ENCODE results near the gene R3HDM4. TPM values are rescaled to one million over a fixed set of nuclear protein-coding genes. Genes with fewer than 3 reads are reported as not detected.
"Not testable (repeated sequence)": the region's sequence is repeated elsewhere in the genome, so short reads cannot be mapped to it uniquely, and the experiment has no call there.

R3HDM4 gene
- total and polyA plus RNA-seq, 10 of the 15 experiments (the other 5 are each of a cell fraction or from before 2014, with no cell fraction given) = 1.3 to 65.8 (median 27.7) TPM

DNA sequence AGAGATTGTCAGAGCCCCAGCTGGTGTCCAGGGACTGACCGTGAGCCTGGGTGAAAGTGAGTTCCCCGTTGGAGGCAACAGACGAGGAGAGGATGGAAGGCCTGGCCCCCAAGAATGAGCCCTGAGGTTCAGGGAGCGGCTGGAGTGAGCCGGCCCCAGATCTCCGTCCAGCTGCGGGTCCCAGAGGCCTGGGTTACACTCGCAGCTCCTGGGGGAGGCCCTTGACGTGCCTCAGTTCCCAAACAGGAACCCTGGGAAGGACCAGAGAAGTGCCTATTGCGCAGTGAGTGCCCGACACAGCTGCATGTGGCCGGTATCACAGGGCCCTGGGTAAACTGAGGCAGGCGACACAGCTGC lies 62.1 kb downstream of the R3HDM4 start (continued):
- TF ChIP-seq ETV6 (conservative IDR thresholded peaks at IDR 0.05 in 1 of 2, IDR thresholded peaks at IDR 0.05 in 1 of 2; ENCODE audit: borderline replicate concordance in 1 of 2, low read depth in 1 of 2) (no peak), ZNF207 (IDR thresholded peaks at IDR 0.05; ENCODE audit: borderline replicate concordance) (no peak), BHLHE40 (IDR thresholded peaks at IDR 0.05; ENCODE audit: borderline replicate concordance in 1 of 2, low read depth in 2 of 2, low read length in 1 of 2) (no peak), EZH2 (IDR thresholded peaks at IDR 0.05; ENCODE audit: borderline replicate concordance, control insufficient read depth, low read depth, low read length) (no peak), IRF4 (IDR thresholded peaks at IDR 0.05; ENCODE audit: low read depth, low read length) (no peak)

DNA sequence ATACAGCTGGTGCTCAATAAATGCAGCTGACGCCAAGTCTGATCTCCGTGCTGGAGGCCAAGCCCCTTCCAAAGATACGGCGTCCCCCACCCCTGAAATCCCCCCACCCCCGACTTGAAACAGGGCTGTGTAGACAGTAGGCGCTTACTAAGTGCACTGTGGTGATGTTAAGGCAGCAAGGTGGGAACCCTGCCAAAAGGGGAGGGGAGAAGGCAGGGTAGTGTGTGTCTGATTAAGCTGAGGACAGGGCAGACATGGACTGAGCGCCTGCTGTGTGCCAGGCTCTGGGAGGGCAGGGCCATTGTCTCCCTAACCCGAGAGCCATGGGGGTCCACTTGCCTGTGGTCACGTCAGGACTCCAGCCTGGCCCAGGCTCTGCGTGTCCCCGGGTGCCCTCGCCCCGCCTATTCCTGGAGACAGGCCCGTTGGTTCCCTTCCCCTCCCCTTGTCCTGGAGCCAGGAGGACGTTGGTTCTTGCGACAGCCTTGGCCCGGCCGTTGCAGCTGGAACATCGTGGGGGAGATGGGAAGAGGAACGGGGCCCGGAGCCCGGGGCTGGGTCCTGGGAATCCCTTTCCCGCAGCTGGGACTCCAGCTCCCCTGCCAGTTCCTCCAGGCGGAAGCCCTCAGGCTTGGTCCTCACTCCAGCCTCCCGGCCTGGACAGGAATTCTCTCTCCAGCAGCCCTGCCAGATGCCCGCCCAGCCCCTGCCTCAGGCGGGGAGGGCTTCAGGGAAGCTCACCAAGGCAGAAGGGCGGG lies 62.6 kb downstream of the R3HDM4 start:
- Histone ChIP-seq H3K4me3 (no peak overlapping the region), H3K4me1 (ENCODE audit: control insufficient read depth, insufficient read depth, low read length) (no peaks in the 10 kb centered on the region), H3K36me3 (ENCODE audit: control insufficient read depth in 2 of 2, insufficient read depth in 2 of 2, low read length in 1 of 2) (no peaks in the 10 kb centered on the region), H3K27me3 (replicated peaks in 1 of 2; ENCODE audit: control insufficient read depth in 2 of 2, insufficient read depth in 2 of 2, low read length in 1 of 2) (no peaks in the 10 kb centered on the region), H3K9ac (ENCODE audit: control insufficient read depth, insufficient read depth, low read length) (no peak overlapping the region), H3K9me3 (replicated peaks; ENCODE audit: control insufficient read depth, insufficient read depth, low read length) (no peaks in the 10 kb centered on the region; the same call in 2 of the 3 replicates), H3K79me2 (ENCODE audit: control insufficient read depth, insufficient read depth, low read length) (no peaks in the 10 kb centered on the region), H3K4me2 (ENCODE audit: control insufficient read depth, insufficient read depth) (no peak overlapping the region), H4K20me1 (ENCODE audit: control insufficient read depth, insufficient read depth) (no peaks in the 10 kb centered on the region), H2AFZ (ENCODE audit: control insufficient read depth, low read depth, low read length) (no peak overlapping the region), H3K27ac (ENCODE audit: control insufficient read depth, insufficient read depth) (no peak overlapping the region)
- BruUV-seq (replicated peaks) = no TSS peak
- FAIRE-seq = no peak
- TF ChIP-seq IKZF1 (conservative IDR thresholded peaks at IDR 0.05) = 0 out of 2 replicates have a peak, but pooled peaks have one; percentile 17
- TF ChIP-seq, protein P1, sequence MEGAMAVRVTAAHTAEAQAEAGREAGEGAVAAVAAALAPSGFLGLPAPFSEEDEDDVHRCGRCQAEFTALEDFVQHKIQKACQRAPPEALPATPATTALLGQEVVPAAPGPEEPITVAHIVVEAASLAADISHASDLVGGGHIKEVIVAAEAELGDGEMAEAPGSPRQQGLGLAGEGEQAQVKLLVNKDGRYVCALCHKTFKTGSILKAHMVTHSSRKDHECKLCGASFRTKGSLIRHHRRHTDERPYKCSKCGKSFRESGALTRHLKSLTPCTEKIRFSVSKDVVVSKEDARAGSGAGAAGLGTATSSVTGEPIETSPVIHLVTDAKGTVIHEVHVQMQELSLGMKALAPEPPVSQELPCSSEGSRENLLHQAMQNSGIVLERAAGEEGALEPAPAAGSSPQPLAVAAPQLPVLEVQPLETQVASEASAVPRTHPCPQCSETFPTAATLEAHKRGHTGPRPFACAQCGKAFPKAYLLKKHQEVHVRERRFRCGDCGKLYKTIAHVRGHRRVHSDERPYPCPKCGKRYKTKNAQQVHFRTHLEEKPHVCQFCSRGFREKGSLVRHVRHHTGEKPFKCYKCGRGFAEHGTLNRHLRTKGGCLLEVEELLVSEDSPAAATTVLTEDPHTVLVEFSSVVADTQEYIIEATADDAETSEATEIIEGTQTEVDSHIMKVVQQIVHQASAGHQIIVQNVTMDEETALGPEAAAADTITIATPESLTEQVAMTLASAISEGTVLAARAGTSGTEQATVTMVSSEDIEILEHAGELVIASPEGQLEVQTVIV (IDR thresholded peaks at IDR 0.05; ENCODE audit: borderline replicate concordance, partially characterized antibody) = no peak
- no peak for TF ChIP-seq BRCA1 (IDR thresholded peaks at IDR 0.05; ENCODE audit: low read depth, low read length)
- TF ChIP-seq SP1 (IDR thresholded peaks at IDR 0.05; ENCODE audit: low read depth, low read length) = no peak
- TF ChIP-seq ETV6 (conservative IDR thresholded peaks at IDR 0.05 in 1 of 2, IDR thresholded peaks at IDR 0.05 in 1 of 2; ENCODE audit: borderline replicate concordance in 1 of 2, low read depth in 1 of 2) = no peak
- TF ChIP-seq, protein P2, sequence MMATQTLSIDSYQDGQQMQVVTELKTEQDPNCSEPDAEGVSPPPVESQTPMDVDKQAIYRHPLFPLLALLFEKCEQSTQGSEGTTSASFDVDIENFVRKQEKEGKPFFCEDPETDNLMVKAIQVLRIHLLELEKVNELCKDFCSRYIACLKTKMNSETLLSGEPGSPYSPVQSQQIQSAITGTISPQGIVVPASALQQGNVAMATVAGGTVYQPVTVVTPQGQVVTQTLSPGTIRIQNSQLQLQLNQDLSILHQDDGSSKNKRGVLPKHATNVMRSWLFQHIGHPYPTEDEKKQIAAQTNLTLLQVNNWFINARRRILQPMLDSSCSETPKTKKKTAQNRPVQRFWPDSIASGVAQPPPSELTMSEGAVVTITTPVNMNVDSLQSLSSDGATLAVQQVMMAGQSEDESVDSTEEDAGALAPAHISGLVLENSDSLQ (IDR thresholded peaks at IDR 0.05) = no peak
- ATAC-seq = no peak
- 18% methylated on average over 27 of the region's 28 CpGs for WGBS (ENCODE audit: insufficient coverage, insufficient replicate concordance, low lambda C conversion rate, missing lambda C conversion rate)
- intact Hi-C loops (cut with micrococcal nuclease; ENCODE audit: unreplicated experiment) (no loop called here), in situ Hi-C loops (cut with MboI) (no loop called here)
- ChIA-PET SMC1A (ENCODE audit: uncharacterized antibody, unreplicated experiment) (no interaction called here), CTCF (interaction anchor here (0.9 kb wide), 1 partner anchor 13 kb away, joined by 4 read pairs; no protein-coding TSS in a partner anchor), POLR2A (interaction anchor here (1.1 kb wide), 1 partner anchor 43 kb away, joined by 3 read pairs; the partner anchor contains the start of gene RNU6-9), RAD21 (ENCODE audit: unreplicated experiment) (no interaction called here)
- DNase-seq (ENCODE audit: low read depth, low spot score) = no peak

DNA sequence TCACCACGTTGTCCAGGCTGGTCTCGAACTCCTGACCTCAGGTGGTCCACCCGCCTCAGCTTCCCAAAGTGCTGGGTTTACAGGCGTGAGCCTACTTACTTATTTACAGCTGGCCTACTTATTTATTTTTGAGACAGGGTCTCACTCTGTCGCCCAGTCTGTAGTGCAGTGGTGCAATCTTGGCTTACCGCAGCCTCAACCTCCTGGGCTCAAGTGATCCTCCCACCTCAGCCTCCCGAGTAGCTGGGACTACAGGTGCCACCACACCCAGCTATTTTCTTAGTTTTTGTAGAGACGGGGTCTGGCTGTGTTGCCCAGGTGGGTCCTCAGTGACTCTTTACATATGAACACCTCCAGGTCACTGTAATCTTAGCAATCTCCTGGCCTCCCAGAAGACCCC lies 63.8 kb downstream of the R3HDM4 start:
- CTCF ChIA-PET = interaction anchor here (0.8 to 1.0 kb wide), 2 partner anchors 9 to 14 kb away, joined by 3 to 5 read pairs; no protein-coding TSS in a partner anchor
- BruUV-seq (replicated peaks); H3K27ac ChIP-seq (ENCODE audit: control insufficient read depth, insufficient read depth); H2AFZ ChIP-seq (ENCODE audit: control insufficient read depth, low read depth, low read length); in situ Hi-C loops (cut with MboI); H3K4me1 ChIP-seq (ENCODE audit: control insufficient read depth, insufficient read depth, low read length); H3K9ac ChIP-seq (ENCODE audit: control insufficient read depth, insufficient read depth, low read length); H3K36me3 ChIP-seq (ENCODE audit: control insufficient read depth in 2 of 2, insufficient read depth in 2 of 2, low read length in 1 of 2); H3K9me3 ChIP-seq (replicated peaks; ENCODE audit: control insufficient read depth, insufficient read depth, low read length); H4K20me1 ChIP-seq (ENCODE audit: control insufficient read depth, insufficient read depth); intact Hi-C loops (cut with micrococcal nuclease; ENCODE audit: unreplicated experiment); H3K79me2 ChIP-seq (ENCODE audit: control insufficient read depth, insufficient read depth, low read length); H3K4me3 ChIP-seq; H3K4me2 ChIP-seq (ENCODE audit: control insufficient read depth, insufficient read depth); POLR2A ChIA-PET; DNase-seq (ENCODE audit: low read depth, low spot score); ATAC-seq; FAIRE-seq; H3K27me3 ChIP-seq (replicated peaks in 1 of 2; ENCODE audit: control insufficient read depth in 2 of 2, insufficient read depth in 2 of 2, low read length in 1 of 2): not testable (repeated sequence)
- RAD21 ChIA-PET (ENCODE audit: unreplicated experiment) = interaction anchor here (0.6 to 1.5 kb wide), 2 partner anchors 14 to 66 kb away, joined by 3 to 5 read pairs; no protein-coding TSS in a partner anchor
- SMC1A ChIA-PET (ENCODE audit: uncharacterized antibody, unreplicated experiment) = interaction anchor here (0.8 kb wide), 1 partner anchor 25 kb away, joined by 3 read pairs; no protein-coding TSS in a partner anchor
- 34% methylated on average over 8 of the region's 8 CpGs for WGBS (ENCODE audit: insufficient coverage, insufficient replicate concordance, low lambda C conversion rate, missing lambda C conversion rate)

Measured in GM12878 (cell line).